SK-N-DZ (cell line): ENCODE measurements around the gene SLC44A4.
"Not testable (repeated sequence)": the region's sequence is repeated elsewhere in the genome, so short reads cannot be mapped to it uniquely, and the experiment has no call there.

Experiments
- DNase-seq: peaks from one replicate; pipeline ENCODE4 v3.0.0-alpha.2; 2015; ENCODE audit warnings: low spot score

The SLC44A4 gene

DNA sequence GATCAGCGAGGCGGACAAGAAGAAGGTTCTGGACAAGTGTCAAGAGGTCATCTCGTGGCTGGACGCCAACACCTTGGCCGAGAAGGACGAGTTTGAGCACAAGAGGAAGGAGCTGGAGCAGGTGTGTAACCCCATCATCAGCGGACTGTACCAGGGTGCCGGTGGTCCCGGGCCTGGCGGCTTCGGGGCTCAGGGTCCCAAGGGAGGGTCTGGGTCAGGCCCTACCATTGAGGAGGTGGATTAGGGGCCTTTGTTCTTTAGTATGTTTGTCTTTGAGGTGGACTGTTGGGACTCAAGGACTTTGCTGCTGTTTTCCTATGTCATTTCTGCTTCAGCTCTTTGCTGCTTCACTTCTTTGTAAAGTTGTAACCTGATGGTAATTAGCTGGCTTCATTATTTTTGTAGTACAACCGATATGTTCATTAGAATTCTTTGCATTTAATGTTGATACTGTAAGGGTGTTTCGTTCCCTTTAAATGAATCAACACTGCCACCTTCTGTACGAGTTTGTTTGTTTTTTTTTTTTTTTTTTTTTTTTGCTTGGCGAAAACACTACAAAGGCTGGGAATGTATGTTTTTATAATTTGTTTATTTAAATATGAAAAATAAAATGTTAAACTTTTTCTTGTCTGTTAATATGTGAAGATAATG is 49.0 kb downstream of the SLC44A4 start:
- peak; percentile 59 for DNase-seq

DNA sequence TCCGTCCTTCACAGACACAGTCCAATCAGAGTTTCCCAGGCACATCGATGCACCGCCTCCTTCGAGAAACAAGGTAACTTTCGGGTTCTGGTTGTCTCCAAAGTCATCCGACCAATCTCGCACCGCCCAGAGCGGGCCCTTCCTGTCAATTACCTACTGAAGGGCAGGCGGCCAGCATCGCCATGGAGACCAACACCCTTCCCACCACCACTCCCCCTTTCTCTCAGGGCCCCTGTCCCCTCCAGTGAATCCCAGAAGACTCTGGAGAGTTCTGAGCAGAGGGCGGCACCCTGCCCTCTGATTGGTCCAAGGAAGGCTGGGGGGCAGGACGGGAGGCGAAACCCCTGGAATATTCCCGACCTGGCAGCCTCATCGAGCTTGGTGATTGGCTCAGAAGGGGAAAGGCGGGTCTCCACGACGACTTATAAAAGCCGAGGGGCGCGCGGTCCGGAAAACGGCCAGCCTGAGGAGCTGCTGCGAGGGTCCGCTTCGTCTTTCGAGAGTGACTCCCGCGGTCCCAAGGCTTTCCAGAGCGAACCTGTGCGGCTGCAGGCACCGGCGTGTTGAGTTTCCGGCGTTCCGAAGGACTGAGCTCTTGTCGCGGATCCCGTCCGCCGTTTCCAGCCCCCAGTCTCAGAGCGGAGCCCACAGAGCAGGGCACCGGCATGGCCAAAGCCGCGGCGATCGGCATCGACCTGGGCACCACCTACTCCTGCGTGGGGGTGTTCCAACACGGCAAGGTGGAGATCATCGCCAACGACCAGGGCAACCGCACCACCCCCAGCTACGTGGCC is 51.3 kb downstream of the SLC44A4 start, which contains the start of gene HSPA1B:
TSS of gene HSPA1B (plus strand) at position 453 of the 794 bp plus-strand sequence. CDS start at position 666, 213 bp downstream.
- DNase-seq: peak; percentile 100

GRCh38 chr6:31826793-31827285 is 52.0 kb downstream of the SLC44A4 start:
- no peak for DNase-seq

- DNase-seq: no peak
Measured at GRCh38 chr6:31825553-31825952, 53.2 kb downstream of the SLC44A4 start.

GRCh38 chr6:31823592-31824196 is 55.1 kb downstream of the SLC44A4 start:
- DNase-seq: not testable (repeated sequence)

- peak; percentile 48 for DNase-seq
Measured at GRCh38 chr6:31822036-31822821, 56.6 kb downstream of the SLC44A4 start.

- peak; percentile 68 for DNase-seq
Measured at GRCh38 chr6:31821301-31822035, 57.3 kb downstream of the SLC44A4 start.

DNA sequence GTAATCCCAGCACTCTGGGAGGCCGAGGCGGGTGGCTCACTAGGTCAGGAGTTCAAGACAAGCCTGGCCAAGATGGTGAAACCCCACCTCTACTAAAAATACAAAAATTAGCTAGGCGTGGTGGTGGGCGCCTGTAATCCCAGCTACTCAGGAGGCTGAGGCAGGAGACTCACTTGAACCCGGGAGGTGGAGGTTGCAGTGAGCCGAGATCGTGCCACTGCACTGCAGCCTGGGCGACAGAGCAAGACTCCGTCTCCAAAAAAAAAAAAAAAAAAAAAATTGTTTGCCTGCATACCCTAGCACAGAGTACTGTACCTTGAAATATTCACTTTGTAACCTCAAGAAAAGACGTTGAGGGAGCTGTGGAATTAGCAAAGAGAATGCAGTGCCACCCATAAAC is 58.4 kb downstream of the SLC44A4 start:
- not testable (repeated sequence) for DNase-seq

DNA sequence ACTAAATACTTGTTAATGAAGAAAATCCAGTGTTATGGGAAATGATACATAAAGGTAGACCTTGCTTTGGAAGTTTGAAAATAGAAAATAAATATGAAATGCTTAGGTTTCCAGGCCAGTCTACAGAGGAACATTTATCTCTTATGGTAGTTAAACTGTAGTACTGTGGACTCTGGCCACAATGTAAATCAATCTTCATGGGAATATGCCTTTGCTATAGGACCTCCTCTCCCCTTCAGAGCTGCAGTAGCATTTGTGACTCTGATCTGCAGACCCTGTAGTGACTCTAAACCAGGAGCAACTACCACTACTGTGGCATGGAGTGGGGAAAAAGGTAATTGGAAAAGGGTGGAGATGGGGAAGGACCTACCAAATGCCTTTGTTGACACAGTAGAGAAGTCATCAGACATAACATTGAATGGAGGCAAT is 58.9 kb downstream of the SLC44A4 start:
- DNase-seq: no peak

DNA sequence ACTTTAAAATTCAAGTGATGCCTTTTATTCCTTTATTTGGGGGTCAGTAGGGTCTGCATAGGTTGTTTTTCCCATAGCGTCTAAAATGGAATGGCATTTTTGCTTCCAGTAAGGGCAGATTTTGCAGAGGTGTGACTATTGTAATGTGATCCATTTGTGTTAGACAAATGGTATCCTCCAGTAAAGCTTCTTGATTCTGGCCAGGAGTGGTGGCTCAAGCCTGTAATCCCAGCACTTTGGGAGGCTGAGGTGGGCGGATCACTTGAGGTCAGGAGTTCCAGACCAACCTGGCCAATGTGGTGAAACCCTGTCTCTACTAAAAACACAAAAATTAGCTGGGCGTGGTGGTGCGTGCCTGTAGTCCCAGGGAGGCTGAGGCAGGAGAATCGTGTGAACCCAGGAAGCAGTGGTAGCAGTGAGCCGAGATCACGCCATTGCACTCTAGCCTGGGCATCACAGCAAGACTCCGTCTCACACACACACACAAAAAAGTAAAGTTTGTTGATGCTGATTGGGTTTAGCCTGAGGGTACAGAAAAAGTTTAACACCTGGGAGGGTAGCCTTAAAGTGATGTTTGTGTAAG is 60.8 kb downstream of the SLC44A4 start:
- DNase-seq: not testable (repeated sequence)

DNA sequence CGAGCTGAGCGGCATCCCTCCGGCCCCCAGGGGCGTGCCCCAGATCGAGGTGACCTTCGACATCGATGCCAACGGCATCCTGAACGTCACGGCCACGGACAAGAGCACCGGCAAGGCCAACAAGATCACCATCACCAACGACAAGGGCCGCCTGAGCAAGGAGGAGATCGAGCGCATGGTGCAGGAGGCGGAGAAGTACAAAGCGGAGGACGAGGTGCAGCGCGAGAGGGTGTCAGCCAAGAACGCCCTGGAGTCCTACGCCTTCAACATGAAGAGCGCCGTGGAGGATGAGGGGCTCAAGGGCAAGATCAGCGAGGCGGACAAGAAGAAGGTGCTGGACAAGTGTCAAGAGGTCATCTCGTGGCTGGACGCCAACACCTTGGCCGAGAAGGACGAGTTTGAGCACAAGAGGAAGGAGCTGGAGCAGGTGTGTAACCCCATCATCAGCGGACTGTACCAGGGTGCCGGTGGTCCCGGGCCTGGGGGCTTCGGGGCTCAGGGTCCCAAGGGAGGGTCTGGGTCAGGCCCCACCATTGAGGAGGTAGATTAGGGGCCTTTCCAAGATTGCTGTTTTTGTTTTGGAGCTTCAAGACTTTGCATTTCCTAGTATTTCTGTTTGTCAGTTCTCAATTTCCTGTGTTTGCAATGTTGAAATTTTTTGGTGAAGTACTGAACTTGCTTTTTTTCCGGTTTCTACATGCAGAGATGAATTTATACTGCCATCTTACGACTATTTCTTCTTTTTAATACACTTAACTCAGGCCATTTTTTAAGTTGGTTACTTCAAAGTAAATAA is 61.5 kb downstream of the SLC44A4 start:
- DNase-seq: not testable (repeated sequence)

DNA sequence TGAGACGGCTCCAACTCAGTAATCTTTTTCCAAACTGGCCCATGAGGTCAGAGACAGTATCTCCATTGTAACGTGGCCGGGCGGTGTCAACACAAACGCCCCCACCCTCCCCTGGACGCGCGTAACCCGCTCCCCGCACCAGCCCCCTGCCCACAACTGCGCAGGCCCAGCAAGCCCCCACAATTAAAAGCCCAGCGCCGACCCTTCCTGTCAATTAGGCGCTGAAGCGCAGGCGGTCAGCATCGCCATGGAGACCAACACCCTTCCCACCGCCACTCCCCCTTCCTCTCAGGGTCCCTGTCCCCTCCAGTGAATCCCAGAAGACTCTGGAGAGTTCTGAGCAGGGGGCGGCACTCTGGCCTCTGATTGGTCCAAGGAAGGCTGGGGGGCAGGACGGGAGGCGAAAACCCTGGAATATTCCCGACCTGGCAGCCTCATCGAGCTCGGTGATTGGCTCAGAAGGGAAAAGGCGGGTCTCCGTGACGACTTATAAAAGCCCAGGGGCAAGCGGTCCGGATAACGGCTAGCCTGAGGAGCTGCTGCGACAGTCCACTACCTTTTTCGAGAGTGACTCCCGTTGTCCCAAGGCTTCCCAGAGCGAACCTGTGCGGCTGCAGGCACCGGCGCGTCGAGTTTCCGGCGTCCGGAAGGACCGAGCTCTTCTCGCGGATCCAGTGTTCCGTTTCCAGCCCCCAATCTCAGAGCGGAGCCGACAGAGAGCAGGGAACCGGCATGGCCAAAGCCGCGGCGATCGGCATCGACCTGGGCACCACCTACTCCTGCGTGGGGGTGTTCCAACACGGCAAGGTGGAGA is 63.6 kb downstream of the SLC44A4 start, which contains the start of the genes HSPA1A and HSPA1L:
TSS of gene HSPA1A (plus strand) at position 519 of the 814 bp plus-strand sequence. CDS start at position 733, 214 bp downstream.
TSS of gene HSPA1L (minus strand) at position 259 of the 814 bp plus-strand sequence. CDS start 3,311 bp downstream, outside the sequence.
- DNase-seq: no peak

DNA sequence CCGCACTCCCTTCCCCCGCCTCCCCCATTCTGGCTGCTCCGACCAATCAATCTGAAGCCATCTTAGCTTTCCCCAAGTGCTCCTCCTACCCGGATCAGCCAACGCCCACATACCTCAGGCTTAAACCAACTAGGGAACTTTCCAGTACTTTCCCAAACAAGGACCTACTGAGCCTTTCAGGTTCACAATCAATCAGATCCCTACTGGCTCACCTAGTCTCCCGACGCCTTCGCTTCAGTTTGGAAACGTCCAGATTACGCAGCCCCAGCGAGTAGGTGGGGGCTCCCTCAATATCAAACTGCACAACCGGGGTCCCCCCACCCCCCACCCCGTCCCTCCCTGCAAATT is 64.1 kb downstream of the SLC44A4 start:
- DNase-seq: no peak

- DNase-seq: no peak
Measured at GRCh38 chr6:31813465-31813849, 65.3 kb downstream of the SLC44A4 start.
